Measurements from ENCODE around the gene AJAP1. TPM values are rescaled to one million over a fixed set of nuclear protein-coding genes. Genes with fewer than 3 reads are reported as not detected.
A peak's percentile ranks its signal among the peaks of the same experiment; 100 is the strongest.

The AJAP1 gene
- 0.17 and 2.4 TPM in 2 replicates for total RNA-seq

- no peak for DNase-seq (ENCODE audit: low read depth)
- H3K4me3 ChIP-seq (ENCODE audit: low read depth, low read length): peak within 1 kb of the TSS; percentile 68
- TF ChIP-seq, protein P1, sequence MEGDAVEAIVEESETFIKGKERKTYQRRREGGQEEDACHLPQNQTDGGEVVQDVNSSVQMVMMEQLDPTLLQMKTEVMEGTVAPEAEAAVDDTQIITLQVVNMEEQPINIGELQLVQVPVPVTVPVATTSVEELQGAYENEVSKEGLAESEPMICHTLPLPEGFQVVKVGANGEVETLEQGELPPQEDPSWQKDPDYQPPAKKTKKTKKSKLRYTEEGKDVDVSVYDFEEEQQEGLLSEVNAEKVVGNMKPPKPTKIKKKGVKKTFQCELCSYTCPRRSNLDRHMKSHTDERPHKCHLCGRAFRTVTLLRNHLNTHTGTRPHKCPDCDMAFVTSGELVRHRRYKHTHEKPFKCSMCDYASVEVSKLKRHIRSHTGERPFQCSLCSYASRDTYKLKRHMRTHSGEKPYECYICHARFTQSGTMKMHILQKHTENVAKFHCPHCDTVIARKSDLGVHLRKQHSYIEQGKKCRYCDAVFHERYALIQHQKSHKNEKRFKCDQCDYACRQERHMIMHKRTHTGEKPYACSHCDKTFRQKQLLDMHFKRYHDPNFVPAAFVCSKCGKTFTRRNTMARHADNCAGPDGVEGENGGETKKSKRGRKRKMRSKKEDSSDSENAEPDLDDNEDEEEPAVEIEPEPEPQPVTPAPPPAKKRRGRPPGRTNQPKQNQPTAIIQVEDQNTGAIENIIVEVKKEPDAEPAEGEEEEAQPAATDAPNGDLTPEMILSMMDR (conservative IDR thresholded peaks at IDR 0.05; ENCODE audit: low read depth, low read length): no peak
These were observed at the start of gene AJAP1 for GRCh38 chr1:4653796-4654725. Gene AJAP1 (plus strand): TSS chr1:4654609. CDS start chr1:4655426, 817 bp downstream.

DNA sequence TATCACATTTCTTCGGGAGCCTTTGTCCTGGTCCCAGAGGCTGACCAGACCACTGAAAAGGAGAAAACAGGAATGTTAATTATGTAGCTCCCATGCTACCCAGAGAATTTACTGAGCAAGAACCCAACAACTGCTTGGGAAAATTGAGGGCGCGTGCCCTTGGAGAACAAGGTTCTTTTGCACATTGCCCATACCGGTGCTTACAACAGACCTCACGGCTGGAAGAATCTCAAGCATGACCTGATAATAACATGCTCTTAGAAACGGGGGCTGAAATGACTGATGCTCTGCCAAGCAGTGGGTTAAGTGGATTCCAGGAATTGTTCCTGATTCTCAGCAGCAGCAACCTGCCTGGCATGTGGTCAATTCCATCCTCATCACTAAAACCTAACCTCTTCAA is 49.3 kb upstream of the AJAP1 start:
- TF ChIP-seq, protein P1 (conservative IDR thresholded peaks at IDR 0.05; ENCODE audit: low read depth, low read length): no peak
- H3K4me3 ChIP-seq (ENCODE audit: low read depth, low read length): no peak overlapping the region
- peak; percentile 70 for DNase-seq (ENCODE audit: low read depth)

DNA sequence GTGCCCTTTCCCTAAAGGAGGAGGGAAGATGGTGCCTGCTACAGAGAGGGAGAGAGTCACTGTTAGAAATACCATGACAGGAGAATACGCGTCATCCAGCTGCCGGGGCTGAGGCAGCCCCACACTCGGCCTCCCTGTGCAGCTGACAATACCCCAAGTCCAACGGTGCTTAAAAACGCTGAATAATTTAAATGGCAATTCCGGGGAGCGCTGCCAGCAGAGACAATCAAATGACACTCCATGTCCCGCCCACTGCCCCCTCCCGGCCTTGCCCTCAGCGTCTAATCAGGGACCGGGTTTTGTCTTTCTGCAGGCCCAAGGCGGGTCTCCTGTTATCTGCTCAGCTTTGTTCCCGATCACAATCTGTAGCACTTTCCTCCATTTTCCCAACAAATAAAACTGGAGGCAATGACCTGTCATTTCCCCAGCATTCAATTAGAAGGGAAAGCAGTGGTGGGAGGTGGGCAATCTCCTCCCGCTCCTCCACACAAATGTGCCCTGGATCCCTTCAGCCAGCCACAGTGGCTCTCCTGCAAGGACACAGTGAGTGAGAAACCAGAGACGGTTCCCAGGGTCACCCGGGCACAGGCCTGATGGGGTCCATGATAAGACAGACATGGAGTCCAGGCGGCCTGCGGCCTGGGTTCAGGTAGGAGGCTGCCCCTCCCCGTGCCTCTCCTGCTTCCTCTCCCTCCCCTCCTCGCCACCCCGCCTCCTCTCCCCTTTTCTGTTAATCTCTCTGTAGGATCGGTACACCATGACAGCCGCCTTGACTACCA is 42.7 kb upstream of the AJAP1 start:
- DNase-seq (ENCODE audit: low read depth): no peak
- H3K4me3 ChIP-seq (ENCODE audit: low read depth, low read length): no peak overlapping the region
- TF ChIP-seq, protein P1 (conservative IDR thresholded peaks at IDR 0.05; ENCODE audit: low read depth, low read length): no peak

DNA sequence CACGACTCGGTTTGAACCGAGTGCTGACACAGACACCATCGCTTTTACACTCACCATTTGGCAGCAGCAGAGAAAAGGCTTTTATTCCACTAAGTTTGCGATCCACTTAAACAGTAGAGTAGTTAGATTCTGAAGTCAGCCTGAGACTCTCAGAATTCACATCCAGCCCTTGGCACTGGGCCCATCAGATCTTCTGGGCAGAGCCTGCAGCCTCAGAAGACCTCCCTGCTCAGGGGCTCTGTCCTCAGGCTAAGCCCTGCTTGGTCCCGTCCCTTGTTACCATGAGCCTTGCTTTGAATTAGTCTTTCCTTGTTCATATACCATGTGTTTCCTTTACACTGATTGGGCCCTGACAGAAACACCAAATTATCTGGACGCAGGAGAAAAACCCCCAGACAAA is 41.4 kb upstream of the AJAP1 start:
- TF ChIP-seq, protein P1 (conservative IDR thresholded peaks at IDR 0.05; ENCODE audit: low read depth, low read length): no peak
- no peak overlapping the region for H3K4me3 ChIP-seq (ENCODE audit: low read depth, low read length)
- DNase-seq (ENCODE audit: low read depth): no peak

- TF ChIP-seq, protein P1 (conservative IDR thresholded peaks at IDR 0.05; ENCODE audit: low read depth, low read length): no peak
- no peak for DNase-seq (ENCODE audit: low read depth)
- H3K4me3 ChIP-seq (ENCODE audit: low read depth, low read length): no peak overlapping the region
These were observed 40.6 kb upstream of the AJAP1 start for GRCh38 chr1:4613606-4614370.

DNA sequence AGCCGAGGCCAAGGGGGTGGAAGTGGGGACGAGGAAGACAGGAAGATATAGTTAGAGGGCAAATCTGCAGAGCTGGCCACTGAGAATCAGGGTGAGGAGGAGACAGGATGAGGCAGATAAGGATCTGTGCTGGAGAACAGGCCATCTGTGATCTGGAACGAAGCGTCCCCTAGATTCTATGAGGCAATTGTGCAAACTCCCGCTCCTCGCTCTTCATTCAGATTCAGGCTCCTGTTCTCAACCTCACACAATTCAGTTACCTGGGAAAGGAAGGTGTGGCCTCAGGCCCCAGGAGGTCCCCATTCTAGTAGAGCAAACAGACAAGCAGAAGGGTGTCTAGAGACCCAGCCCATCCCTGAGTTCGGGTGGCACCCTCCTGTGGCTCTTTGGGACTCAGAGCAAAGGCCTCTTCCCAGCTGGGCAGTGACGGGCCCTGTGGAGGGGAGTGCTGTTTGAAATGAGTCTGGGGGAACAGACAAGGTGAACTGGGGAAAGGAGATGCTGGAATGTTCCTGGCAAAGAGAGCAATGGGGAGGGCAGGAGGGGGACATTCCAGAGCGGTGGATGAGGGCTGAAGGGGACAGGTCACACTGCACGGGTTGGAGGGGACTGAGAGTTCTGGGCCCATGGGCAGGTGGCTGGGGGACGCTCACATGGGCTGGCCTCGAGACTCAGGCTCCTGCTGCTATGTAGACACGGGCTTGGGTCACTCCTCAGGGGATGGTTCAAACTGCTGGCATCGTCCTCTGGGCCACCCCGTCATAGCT is 39.9 kb upstream of the AJAP1 start:
- TF ChIP-seq, protein P1 (conservative IDR thresholded peaks at IDR 0.05; ENCODE audit: low read depth, low read length): no peak
- H3K4me3 ChIP-seq (ENCODE audit: low read depth, low read length): no peak overlapping the region
- DNase-seq (ENCODE audit: low read depth): no peak
